SKM-1 treated with dmso at 0.1 percent for 144 hours (cell line): ENCODE measurements around the gene MSLN.

Source experiments
- DNase-seq: peaks from one replicate; lab custom pipeline; 2025; ENCODE audit not compliant: unreplicated experiment; lab: John Stamatoyannopoulos, UW

Gene MSLN

GRCh38 chr16:801584-802363, 41.2 kb downstream of the MSLN start:
- DNase-seq = no peak

GRCh38 chr16:802461-802860, 41.9 kb downstream of the MSLN start:
- no peak for DNase-seq

DNA sequence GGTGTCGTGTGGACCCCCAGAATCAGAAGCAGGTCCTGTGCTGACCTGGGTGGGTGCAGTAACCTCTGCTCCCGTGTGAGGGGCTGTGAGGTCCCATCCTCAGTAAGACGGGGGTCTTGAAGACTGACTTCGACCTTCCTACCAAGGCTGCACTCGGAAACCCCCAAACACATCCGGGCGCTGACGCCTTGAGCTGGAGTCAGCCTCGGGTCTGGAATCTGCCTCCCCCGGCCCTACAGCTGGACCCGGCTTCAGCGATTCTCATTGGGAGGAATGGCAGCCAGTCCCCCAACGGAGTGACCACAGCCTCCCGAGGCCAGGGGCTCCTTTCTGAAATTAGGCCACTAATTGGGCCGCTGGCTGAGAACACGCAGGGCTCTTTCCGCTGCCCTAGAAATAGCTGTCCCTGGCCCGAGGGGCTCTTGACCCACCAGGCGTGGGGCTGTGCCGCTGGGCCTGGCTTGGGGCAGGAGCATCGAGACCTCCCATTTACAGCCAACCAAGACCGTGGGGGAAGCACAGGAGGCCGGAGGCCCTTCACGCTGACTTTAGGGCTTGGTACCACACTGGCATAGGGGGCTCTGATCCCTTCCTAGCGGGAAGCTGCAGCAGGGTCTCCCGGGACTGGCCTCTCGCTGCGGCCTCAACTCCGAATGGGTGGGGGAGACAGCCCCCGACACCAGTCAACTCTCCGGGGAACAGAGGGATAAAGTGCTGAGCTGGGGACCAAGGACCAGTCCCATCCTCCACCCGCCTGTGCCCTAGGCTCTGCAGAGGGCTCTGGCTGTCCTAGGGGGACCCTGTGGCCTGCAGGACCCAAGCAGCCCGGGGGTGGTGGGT, 42.6 kb downstream of the MSLN start:
- DNase-seq = no peak

DNA sequence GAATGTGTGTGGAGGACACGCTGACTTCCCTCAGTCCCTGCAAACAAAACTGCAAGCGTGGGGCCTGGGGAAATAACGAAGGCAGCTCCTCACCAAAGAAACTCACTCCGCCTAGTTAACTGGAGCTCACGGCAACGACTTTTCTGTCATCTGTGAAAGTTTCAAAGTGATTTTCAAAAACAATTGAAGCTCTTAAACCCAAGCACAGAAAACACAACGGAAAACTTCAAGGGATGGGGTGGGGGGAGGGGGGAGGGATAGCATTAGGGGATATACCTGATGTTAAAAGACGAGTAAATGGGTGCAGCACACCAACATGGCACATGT, 43.2 kb downstream of the MSLN start:
- no peak for DNase-seq

DNA sequence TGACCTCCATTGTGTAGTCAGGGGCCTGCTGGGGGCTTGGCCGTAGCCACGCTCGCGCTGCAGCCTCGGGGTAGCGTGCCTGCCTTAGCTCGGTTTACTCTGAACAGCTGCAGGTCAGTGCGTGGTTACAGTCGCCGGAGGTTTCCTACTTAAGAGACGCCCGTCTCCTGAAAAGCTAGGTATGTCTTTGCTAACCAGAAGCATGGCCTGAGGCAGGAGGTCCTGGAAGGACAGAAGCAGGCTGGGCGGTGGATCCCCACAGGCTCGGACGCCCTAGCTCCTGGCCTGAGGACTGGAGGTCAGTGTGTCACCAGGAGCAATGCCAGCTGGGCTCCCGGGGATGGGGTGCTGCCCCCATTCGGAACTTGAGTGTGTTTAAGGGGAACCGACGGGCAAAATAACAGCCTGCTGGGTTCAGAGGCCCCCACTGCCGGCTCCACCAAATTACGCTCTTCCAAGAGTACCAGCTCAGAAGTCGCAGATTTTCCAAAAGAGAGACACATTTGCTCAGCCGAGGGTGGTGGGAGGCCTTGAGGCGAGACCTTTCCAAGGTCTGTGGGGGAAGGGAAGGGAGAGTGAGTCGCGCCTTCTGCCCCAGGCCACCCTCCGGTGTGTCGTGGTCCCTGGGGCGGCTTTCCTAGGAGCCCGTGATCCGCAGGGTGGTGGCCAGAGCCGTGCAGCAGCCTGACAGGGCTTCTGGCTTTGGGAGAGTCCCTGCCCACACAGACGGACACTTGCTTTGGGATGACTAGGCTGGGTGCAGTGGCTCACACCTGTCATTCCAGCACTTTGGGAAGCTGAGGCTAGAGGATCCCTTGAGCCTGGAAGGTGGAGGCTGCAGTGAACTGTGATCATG, 43.9 kb downstream of the MSLN start:
- no peak for DNase-seq

- DNase-seq = no peak
Measured at GRCh38 chr16:805474-805873, 44.9 kb downstream of the MSLN start.

- DNase-seq = peak; percentile 67
Measured at GRCh38 chr16:807347-808084, 47.0 kb downstream of the MSLN start.

- DNase-seq = no peak
Measured at GRCh38 chr16:808085-808386, 47.5 kb downstream of the MSLN start.

DNA sequence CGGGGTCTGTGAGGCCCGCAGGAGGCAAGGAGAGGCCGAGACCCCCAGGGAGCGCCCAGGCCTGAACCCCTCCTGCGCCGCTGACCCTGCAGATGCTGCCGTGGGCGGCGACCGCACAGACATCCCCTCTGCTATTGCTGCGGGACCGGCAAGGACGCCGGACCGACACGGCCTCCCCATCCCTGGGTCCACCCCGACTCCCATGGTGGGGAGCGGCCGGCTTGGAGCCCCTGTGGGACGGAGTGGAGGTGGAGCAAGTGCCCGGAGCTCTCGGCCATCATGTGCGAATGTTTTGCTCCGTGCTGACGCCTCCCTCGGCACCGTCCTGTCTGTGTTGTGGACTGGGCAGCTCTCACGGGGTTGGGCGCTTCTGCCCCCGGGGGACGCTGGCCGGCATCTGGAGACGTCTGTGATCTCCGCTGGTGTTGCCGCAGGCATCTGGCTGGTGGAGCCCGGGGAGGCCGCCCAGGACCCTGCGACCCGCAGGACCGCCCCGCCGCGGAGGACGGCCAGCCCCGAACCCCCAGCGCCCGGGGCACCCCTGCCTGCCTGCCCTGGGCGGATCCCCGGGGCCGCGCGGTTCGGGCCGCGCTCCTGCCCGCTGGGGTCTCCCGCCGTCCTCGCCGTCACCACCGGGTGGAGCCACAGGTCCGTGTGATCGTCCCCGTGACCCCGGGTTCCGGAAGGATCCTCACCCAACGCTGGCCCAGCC, 52.8 kb downstream of the MSLN start:
- no peak for DNase-seq

DNA sequence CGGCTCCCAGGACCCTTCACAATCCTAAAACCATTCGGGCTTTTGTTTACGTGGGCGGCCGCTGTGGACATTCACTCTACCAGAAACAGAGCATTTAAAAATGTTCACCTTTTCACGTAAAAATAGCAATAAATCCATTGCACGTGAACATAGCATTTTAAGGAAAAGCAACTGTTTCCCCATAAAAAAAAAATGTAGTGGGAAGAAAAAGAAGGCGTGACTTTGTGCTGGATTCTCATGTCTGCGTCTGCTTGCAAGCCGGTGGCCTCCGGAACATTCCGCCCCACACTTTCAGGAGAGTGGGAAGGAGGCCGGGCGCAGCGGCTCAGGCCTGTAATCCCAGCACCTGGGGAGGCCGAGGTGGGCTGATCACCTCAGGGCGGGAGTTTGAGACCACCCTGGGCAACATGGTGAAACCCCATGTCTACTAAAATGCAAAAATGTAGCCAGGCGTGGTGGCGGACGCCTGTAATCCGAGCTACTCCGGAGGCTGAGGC, 53.4 kb downstream of the MSLN start:
- no peak for DNase-seq

DNA sequence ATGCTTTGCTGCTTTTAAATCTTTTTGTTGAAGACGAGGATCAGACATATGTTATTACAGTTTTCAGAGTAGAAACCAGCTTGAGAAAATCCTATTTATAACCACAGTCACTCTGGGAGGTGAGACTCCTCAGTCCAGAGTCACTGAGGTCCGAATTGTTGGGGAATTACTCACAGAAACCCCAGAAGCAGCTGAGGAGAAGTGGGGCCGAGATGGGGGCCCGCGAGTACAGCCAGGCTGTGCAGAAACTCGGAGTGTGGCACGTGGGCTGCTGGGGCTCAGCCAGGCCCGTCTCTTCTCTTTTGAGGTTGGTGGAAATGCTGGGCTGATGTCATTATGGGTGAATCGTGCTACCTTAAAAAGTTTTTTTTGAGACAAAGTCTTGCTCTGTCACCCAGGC, 54.4 kb downstream of the MSLN start:
- DNase-seq = no peak

- DNase-seq = no peak
Measured at GRCh38 chr16:815861-816260, 55.3 kb downstream of the MSLN start.

GRCh38 chr16:817001-817906, 56.7 kb downstream of the MSLN start:
- DNase-seq = no peak

- no peak for DNase-seq
Measured at GRCh38 chr16:818132-818531, 57.6 kb downstream of the MSLN start.
